SKM-1 treated with dmso at 0.1 percent for 144 hours (cell line): Measurements from ENCODE around the gene MAU2.
"Not testable (repeated sequence)": the region's sequence is repeated elsewhere in the genome, so short reads cannot be mapped to it uniquely, and the experiment has no call there.

Experiments
- DNase-seq: peaks from one replicate; lab custom pipeline; 2025; ENCODE audit not compliant: unreplicated experiment; lab: John Stamatoyannopoulos, UW

MAU2 gene

DNA sequence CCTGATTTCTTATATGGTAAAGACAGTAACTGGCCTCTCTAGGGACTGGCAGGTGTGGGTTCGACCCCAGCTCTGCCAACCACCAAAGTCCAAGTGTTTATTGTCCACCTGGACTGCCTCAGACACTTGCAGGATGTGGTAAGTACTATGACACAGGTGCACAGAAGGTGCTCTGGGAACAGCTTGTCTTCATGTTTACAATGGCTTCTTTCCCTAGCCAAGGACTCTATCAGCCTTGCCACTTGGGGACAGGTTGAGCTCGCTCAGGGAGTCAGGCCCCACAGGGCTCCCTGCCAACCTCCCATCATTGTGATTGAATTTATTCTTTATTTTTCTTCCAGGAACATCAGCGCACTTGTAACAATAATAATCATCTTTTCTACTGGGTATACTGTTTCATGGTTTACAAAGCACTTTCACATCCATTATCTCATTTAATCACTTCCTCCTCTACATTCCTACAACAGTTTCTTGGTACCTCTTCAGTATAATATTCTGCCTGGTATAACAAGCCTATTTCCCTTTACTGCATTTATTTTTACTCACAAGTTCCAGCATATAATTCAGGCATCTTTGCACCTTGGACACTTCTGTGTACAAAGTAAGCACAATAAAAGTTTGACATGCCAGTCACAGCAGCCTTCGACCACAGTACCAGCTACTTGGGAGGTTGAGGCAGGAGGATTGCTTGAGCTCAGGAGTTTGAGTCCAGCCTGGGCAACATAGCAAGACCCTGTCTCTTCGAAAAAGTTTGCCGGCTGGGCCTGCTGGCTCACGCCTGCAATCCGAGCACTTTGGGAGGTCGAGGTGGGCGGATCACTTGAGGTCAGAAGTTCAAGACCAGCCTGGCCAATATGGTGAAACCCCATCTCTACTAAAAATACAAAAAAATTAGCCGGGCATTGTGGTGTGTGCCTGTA, 60.6 kb downstream of the MAU2 start:
- DNase-seq = no peak

DNA sequence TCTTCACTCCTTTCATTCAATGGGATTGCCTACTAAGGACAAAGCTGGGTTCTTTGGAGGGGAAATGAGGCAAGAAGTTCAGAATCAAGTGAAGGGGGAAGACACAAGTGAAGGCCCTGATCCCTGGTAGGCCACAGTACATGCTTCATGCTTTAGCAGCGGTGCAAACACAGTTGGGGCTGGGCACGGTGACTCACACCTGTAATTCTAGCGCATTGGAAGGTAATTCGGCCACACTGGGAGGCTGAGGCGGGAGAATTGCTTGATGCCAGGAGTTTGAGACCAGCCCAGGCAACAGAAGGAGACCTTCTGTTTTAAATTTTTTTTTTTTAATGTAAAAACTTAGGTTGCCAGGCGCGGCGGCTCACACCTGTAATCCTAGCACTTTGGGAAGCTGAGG, 61.5 kb downstream of the MAU2 start:
- no peak for DNase-seq

- no peak for DNase-seq
These were observed 63.9 kb downstream of the MAU2 start for GRCh38 chr19:19384486-19384885.

DNA sequence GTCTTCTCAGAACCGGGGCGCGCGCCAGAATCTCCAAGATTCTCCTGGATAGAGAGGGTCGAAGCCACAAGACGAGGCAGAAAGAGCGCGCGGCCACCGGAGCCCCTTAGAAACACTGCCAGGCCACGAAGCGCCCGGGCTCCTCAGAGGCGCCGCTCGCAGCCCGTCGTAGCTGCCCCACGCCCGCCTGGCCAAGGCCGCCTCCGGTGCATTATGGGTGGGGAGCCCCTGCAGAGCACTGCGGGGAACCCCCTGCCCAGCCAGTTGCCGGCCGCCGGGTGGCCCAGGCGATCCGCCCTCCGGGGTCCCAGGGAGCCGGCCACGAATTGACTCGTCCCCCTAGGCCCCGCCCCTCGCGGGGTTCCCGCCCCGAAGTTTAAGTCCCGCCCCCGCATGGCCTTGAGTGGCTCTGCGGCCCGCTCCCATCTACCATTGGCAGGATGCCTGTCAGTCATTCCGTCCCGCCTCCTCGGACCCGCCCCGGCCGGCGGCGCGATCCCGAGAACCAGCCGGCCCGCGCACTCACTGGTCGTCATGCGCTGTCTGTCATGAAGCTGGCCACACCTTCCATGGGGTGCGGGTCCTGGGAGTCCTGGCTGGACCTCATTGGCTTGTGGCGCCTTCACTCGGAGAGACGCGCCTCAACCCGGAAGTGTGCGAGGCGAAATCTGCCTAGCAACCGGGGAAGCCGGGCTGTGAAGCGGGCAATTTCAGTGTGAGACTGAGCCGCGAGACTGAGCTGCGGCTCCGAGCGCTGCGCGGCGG, 64.7 kb downstream of the MAU2 start:
- peak; percentile 98 for DNase-seq

GRCh38 chr19:19385896-19386869, 65.6 kb downstream of the MAU2 start:
- DNase-seq = peak; percentile 37

- DNase-seq = no peak
These were observed 66.5 kb downstream of the MAU2 start for GRCh38 chr19:19387108-19387507.

DNA sequence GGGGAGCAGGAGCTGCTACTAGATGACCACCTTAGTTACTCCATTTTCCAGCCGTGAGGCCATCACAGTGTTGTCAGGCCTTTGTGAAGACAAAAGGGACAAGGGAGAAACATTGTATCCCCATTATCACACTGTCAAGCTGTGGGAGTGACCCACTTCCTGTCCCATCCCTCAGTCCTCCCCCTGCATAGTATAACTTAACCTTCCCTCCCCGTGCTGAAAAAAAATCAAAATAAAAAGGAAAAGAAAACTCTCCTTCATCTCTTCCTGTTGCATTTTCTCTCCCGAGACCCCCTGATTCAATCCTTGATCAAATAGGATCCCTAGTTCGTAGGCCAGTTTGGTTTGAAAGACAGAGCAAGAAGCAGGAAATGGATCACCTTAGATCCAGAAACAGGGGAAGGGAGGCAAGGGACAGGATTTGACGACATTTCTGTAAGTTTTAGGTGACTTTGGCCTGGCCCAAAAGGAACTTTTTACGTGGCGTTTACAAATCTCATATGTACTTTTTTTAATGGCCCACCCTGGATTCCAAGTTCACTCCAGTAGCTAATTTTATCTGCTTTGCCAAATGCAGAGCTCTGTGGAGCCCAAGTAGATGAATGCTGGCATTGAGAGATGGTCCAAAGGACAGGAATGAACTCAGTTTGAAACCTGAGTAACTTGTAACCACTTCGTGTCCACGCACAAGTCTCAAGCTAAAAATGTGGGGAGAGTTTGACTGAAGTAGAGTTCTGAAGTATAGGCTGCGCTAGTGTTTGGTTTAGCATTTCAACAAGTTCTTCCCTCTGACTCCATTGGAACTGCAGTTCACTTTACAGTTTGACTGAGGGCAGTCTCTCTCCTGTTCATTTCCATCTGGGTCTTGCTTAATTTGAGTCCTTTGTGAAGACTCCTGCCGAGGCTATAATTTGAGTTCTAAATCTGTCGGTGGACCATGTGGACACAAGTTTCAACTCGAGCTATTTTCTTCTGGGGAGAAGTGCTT, 68.2 kb downstream of the MAU2 start:
- DNase-seq = no peak

GRCh38 chr19:19389683-19390082, 69.1 kb downstream of the MAU2 start:
- DNase-seq = not testable (repeated sequence)

DNA sequence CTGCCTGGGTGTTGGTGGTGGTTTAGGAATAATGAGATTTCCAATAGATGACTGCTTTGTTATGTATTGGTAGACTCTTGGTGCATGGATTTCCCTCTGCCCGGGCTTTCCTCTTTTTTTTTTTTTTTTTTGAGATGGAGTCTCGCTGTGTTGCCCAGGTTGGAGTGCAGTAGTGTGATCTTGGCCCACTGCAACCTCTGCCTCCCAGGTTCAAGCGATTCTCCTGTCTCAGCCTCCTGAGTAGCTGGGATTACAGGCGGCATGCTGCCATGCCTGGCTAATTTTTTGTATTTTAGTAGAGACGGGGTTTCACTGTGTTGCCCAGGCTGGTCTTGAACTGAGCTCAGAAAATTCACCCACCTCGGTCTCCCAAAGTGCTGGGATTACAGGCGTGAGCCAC, 73.7 kb downstream of the MAU2 start:
- DNase-seq = not testable (repeated sequence)

DNA sequence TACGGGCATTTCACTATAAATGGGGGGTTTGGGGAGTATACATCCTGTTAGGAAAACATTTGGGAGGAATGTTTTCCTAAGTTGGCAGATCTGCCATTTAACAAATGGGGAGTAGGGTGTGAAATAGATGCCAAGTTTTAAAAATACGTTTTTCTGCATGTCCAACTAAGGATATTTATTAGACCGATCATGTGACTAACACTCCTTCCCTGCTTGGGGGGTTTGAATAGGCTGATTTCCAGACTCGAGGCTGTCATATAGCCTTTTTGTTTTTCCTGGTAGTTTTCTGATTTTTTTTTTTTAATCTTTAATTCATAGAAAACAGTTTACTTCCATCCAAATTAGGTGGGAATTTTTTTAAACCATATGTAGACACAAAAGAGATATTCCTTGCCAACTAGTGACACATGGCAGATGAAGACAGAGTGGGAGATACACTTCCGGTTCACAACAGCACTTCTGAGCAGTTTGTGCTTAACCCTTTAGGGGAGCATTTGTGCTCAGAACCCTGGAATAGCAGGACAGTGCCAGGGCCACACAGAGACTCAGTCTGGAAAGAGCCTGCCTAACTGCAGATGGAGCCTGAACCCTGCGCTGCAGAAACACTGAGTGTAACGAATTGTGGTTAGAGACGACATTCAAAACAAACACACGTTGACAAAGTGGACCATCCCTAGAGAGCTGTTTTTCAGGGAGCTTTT, 79.3 kb downstream of the MAU2 start:
- DNase-seq = no peak

DNA sequence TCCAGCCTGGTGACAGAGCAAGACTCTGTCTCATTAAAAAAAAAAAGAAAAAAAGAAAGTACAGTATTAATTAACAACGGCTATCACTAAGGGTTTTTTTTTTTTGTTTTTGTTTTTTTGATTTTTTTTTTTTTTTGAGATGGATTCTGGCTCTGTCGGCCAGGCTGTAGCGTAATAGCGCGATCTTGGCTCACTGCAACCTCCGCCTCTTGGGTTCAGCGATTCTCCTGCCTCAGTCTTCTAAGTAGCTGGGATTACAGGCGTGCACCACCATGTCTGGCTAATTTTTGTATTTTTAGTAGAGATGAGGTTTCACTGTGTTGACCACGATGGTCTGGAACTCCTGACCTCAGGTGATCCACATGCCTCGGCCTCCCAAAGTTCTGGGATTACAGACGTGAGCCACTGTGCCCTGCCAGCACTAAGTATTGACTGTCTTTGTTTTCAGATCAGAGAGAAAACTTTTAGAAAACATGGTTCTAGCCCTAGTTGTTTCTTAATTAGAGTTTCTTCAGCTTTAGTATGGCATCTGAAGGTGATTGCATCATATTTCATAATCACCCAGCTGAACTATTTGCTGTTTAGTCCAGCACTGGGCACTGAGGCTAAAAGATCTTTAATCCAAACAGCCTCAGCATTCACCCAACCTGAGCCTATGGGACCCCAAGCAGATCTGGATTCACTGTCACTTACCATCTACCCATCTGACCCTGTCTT, 82.2 kb downstream of the MAU2 start:
- DNase-seq = no peak

GRCh38 chr19:19403373-19403901, 82.8 kb downstream of the MAU2 start:
- no peak for DNase-seq

- DNase-seq = peak; percentile 63
These were observed 84.5 kb downstream of the MAU2 start, which contains the start of gene GATAD2A for GRCh38 chr19:19404879-19405860. GATAD2A (plus strand) TSS chr19:19405675; CDS start chr19:19465346, 59,671 bp downstream.

- DNase-seq = no peak
These were observed 85.6 kb downstream of the MAU2 start for GRCh38 chr19:19405971-19406877.

DNA sequence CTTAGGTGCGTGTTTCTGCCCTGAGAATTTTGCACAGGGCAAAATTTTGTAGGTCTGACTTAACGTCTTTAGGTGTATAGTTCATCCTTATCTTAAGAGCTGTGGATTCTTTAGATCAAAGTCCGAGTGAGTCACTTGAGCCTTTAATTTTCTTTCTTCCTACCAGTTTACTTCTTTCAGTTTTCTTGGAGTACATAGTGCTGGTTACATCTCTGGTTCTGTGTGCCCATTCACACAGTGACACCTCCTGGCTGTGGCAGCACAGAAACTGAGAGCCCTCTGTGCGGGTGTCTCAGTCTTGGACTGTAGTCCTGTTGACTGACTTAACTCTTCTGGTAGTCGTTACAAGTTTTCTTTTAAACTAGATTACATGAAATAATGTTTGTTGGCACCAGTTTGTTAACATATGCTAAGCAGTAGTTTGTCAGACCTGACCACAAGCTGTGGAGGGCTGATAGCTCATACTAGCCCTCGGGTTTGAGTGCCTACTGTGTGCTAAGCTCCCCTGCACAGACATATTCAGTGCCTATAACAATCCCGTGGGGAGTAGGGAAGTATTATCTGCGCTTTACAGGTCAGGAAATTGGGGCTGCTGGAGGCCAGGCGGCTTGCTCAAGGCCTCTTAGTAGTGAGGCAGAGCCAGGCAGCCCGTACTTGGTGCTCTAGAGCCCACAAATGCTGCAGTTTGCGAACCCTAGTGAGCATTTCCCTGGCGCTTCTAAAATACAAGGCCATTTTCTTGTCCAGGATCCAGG, 86.4 kb downstream of the MAU2 start:
- DNase-seq = peak; percentile 5
